Stimulated activated CD8-positive, alpha-beta memory T cell treated with anti-CD3 and anti-CD28 coated beads, Interleukin-15, amount 100 ng/mL, for 1 hour (primary cell): ENCODE data around the gene XKR7.
A peak's percentile ranks its signal among the peaks of the same experiment; 100 is the strongest.
"Not testable (repeated sequence)": the region's sequence is repeated elsewhere in the genome, so short reads cannot be mapped to it uniquely, and the experiment has no call there.

Experiments
- DNase-seq: peaks from one replicate; pipeline ENCODE4 v3.0.0-alpha.2; 2020; ENCODE audit warnings: low read depth

Gene XKR7

DNA sequence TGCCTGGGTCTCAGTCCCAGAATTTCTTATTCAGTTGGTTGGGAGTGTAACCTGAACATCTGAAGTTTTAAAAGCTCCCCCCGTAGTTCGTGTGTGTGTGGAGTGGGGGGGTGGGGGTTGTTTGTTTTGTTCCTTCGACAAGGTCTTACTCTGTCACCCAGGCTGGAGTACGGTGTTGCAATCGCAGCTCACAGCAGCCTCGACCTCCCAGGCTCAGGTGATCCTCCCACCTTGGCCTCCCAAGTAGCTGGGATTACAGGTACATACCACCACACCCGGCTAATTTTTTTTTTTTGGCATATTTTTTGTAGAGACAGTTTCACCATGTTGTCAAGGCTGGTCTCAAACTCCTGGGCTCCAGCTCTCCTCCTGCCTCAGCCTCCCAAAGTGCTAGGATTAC, 45.4 kb downstream of the XKR7 start:
- no peak for DNase-seq

DNA sequence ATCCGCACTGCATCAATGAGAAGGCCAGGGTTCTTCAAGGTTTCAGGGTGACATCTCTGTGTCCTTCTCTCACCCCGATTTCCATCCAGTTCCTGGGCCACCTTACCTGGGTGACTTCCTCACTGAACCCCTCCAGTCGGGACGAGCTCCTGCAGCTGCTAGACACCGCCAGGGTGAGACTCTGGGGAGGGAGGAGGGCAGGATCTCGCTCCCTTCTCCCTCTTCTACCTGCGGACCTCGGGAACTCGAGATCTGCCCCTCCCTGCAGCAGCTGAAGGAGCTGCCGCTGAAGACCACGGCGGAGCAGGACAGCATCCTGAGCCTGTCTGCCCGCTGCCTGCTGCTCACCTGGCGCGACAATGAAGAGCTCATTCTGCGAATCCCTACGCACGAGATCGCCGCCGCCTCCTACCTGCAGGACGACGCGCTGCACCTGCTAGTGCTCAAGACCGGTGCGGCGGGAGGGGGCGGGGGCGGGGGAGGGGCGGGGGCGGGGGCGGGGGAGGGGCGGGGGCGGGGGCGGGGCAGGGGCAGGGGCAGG, 49.8 kb downstream of the XKR7 start:
- DNase-seq = peak; percentile 6

DNA sequence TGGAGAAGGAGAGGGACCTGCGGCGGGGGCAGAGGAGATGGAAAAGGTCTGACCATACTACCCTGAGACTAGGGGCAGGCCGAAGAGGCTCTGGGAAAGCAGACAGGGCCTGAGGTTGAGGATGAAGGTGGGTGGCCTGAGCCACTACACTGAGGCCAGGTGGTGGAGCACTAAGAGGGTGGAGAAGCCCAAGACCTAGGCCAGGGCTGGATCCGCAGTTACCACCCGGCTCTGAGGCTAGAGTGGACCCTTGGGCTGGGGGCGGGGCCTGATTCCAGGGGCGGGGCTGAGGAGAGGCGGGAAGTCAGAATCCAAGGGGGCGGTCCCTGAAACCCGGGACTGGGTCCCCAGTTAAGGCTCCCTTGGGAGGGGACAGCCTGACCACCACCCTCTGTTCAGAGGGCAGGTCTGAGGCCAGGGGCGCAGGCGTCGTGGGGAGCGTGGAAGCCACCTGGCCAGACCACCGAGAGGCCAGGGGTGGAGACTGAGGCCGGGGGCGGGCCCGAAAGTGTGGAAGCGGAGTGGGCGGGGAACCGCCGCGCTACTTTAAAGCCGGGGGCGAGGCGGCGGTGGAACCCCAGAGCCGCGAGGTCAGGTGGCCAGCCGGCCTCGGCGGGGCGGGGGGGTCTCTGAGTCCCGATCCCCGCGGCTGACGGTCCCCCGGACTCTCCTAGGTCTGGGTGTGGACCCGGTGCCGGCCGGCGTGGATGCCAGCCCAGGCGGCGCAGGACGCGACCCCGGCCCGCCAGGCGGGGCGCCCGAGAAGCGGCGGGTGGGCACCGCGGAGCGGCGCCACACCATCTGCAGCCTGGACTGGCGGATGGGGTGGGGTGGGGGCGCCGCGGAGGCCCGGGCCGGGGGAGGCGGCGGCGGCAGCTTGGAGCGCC, 50.6 kb downstream of the XKR7 start:
- DNase-seq = peak; percentile 36

DNA sequence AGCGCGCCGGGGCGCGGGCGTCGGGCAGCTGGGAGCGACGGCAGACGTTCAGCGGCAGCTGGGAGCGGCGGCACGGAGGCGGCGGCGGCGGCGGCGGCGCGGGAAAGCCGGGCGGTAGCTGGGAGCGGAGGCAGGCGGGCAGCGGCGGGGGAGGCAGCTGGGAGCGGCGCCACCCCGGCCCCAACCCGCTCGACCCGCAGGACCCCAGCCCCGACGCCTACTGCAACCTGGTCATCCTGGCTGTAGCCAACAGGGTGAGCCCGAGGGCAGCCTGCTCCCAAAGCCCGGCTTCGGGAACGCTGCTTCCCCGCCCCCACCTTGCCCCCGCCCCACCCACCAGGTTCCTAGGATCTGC, 51.2 kb downstream of the XKR7 start:
- no peak for DNase-seq

DNA sequence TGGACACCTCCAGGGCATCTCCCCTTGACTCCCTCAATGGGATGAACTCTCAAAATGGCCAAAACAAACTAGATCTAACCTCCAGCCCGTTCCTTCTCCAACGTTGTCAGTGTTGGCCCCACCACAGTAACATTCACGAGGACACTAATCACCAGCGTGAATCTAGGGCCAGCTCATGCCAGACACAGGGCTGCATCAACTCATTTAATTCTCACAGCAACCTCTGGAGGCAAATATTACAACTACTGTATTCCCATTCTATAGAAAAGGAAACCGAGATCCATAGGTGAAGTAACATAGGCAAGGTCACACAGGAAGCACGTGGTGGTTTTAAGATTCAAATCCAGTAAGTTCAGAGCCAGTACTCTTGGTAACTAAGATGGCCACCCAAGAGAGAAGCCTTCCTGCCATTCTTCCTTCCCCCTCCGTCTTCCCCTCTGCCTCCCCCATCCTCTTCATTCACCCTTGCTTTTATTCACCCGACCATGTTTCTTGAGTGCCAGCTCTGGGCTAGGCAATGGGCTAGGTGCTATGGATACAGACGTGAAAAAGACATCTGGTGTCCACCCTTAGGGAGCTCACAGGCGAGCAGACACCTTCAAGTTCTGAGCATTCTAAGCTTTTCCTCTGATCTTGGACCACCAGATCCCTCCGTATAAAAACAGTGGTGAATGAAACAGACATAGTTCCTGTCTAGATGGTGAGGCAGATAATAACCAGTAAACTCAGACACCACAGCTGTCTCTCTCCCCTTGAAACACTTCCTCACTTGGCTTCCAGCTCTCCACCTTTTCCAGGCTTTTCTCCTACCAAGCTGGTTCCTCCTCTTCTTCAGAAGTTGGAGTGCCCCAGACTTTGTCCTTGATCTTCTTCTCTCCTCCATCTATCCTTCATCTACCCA, 51.9 kb downstream of the XKR7 start:
- no peak for DNase-seq

DNA sequence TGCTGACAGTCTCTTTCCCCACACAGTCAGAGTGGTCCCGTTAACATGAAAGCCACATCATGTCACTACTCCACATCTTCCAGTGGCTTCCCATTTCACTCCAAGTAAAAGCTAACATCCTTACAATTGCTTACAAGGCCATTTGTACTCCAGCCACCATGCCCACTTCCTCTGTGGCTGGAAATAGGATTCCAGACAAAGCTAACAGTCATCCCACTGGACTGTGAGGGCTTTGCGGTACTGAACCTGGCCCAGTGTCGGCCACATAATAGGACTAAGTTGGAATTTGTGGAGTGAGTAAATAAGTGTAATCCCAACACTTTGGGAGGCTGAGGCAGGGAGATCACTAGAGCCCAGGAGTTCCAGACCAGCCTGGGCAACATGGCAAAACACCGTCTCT, 53.1 kb downstream of the XKR7 start:
- DNase-seq = no peak

DNA sequence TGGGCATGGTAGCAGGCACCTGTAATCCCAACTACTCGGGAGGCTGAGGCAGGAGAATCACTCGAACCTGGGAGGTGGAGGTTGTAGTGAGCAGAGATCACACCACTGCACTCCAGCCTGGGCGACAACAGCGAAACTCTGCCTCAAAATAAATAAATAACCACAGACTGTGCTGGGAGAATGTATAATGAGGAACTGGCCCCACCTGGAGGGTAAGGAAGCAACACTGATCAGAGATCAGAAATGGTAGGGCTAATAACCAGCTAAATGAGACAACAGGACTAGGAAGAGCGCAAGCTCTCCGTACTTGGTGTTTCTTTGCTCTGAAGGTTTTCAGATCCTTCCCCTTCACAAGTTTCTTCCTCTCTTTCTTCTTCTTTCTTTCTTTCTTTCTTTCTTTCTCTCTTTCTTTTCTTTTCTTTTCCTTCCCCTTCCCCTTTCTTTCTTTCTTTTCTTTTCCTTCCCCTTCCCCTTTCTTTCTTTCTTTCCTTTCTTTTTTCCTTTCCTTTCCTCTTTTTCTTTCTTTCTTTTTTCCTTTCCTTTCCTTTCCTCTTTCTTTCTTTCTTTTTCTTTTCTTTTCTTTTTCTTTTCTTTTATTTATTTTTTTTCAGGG, 56.8 kb downstream of the XKR7 start:
- DNase-seq = no peak

DNA sequence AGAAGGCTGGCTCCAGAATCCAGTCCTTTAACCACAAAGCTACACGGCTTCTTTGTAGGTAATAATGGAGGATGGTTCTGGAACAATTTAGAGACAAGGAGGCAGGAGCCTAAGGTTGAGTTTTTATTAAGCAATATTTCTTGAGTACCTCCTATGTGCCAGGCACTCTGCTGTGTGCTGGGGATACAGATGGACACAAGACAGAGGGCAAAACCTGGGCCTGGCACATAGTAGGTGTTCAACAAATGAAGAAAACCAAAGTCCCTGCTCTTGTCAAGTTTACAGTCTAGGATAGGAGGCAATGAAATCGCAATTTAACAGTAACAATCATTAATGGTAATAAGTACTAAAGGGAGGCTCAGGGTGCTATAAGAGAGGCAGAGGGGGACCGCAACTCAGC, 59.7 kb downstream of the XKR7 start:
- no peak for DNase-seq

DNA sequence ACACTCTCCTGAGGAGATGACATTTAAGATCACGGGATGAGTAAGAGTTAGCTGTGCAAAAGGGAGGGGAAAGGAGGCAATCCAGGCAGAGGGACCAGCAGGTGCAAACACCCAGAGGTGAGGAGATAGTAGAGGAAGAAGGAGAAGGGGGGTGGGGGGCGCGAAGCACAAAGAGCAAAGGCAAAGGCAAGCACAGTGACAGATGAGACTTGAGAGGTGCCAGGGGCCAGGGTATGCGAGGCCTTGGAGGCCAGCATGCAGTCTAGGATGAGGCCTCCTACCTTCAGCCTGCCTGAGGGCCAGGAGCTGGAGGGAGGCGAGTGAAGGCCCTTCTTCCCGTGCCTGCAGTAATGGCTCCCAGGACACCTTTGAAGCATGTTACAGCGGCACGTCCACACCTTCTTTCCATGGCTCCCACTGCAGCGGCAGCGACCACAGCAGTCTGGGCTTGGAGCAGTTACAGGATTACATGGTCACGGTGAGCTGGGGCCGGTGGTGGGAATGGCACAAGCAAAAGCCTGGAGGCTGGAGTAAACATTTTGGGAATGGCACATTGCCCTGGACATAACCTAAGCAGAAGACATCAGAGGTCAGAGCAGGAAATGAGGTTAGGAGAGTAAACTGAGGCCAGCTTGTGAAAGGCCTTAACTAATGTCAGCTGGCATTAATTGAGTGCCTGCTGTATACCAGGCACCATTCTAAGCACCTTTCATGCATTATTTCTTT, 60.9 kb downstream of the XKR7 start:
- no peak for DNase-seq

DNA sequence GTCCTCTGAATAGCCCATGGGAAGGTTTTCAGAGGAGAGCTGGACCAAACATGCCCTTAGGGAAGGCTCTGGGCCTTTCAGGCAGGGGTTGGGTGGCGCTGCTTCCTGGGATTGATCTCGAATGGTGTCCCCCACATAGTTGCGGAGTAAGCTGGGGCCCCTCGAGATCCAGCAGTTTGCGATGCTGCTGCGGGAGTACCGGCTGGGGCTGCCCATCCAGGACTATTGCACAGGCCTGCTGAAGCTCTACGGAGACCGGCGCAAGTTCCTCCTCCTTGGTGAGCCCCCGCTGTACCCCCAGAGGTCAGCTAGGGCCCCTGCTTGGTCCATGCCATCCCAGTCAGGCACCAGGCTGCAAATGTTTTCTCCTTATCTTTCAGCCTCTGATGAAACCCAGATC, 61.6 kb downstream of the XKR7 start:
- no peak for DNase-seq

DNA sequence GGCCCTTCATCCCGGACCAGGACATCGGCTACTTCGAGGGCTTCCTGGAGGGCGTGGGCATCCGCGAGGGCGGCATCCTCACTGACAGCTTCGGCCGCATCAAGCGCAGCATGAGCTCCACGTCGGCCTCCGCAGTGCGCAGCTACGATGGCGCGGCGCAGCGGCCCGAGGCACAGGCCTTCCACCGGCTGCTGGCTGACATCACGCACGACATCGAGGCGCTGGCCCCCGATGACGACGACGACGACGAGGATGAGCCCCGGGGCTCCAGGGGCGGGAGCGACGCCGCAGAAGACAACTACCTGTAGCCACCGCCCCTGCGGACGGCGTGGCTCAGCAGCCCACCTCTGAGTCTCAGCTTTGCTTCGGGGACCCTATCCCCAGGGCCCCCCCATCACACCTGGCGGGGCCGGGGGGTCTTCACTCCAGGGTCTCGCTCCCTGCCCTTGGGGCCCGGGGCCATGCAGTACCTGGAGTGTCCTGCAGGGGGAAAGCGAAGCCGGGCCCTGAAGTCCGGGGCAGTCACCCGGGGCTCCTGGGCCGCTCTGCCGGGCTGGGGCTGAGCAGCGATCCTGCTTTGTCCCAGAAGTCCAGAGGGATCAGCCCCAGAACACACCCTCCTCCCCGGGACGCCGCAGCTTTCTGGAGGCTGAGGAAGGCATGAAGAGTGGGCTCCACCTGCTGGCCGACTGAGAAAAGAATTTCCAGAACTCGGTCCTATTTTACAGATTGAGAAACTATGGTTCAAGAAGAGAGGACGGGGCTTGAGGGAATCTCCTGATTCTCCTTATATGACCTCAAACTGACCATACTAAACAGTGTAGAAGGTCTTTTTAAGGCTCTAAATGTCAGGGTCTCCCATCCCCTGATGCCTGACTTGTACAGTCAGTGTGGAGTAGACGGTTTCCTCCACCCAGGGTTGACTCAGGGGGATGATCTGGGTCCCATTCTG, 63.3 kb downstream of the XKR7 start:
- peak; percentile 32 for DNase-seq

DNA sequence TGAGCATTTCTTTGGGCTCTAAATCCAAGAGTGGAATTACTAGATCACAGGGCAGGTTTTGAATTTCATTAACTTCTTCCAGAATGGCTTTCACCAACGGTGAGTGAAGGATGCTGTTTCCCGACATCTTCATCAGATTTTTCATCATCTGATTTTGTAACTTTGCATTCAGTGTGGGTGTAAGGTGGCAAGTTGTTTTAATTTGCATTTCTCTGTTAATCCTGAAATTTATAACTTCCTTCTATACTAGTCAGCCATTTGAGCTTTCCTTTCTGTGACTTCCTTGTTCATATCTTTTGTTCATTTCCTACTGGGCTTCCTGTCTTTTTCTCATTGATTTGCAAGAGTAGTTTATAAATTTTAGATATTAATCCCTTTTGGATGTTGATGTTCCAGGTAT, 65.4 kb downstream of the XKR7 start:
- DNase-seq = no peak

DNA sequence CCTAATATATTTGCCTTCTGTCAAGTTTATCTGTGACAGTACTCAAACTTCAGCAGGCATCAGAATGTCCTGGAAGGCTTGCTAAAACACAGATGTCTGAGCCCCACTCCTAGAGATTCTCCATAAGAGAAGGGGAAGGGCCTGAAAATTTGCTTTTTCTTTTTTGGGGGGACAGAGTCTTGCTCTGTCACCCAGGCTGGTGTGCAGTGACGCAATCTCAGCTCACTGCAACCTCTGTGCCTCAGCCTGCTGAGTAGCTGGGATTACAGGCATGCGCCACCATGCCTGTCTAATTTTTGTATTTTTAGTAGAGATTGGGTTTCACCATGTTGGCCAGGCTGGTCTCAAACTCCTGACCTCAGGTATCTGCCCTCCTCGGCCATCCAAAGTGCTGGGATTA, 65.8 kb downstream of the XKR7 start:
- DNase-seq = not testable (repeated sequence)

DNA sequence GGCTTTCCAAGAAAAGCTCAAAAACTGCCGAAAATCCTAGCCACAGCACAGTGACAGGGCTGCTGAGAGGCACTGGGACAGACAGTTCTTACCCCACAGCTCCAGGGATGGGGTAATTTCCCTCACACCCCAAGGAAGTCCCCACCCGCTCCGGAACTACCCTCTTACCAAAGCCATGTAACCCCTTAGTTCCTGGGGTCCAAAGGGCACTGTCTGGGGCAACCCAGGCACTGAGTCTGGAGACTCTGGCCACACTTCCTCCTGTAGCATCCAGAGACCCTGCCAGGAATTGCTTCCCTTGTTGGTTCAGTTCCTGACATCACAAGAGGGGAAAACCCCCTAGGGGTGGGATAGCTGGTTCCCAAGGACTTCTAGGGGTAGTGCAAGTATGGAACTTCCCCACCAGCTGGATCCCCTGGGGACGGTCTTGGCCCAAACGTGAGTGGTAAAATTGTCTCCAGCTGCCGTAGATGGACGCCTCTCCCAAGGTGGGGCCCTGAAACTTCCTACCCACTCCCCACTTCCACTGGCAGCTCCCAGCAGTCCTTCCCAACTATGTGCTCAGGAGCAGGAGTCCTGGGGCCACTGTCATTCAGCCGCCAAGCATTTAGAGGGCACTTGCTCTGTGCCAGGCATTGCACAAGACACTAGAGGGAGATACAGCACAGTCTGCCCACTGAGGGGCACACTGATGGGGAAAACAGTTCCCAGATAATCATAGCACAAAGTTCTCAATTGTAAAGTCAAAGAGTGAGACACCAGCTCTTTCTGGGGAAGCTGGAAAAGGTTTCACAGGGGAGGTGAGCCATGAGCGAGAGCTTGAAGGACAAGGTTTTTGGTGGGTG, 66.9 kb downstream of the XKR7 start:
- no peak for DNase-seq

DNA sequence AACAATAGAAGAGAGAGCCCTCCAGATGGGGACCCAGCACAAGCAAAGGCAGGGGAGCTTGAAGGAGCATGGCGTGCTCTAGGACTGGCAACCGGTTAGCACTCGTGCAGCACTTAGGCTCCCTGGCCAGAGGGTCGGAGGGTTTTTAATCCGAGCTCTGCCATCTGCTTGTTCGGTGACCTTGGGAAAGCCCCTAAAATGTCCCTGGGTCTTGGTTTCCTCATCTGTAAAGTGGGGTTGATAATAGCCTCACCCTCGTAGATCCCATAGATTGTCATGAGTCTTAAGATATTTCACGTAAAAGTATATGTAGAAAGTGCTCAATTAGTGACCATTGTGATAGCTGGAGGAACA, 67.5 kb downstream of the XKR7 start:
- no peak for DNase-seq

DNA sequence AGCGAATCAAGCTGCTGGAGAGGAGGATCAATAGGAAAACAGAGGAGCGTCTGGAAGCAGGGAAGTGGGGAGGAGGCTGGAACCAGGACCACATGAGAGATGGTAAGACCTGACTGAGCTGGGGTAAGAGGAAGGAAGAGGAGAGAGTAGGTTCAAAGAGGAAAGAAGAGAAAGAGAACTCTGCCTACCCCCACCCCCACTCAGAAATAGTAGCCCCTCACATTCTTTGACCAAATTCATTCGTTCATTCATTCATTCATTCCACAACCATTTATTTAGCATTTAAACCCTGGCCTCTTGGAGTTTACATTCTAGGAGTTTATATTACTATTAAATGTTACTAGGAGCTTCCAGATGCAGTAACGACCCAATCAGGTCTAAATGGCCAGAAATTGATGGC, 68.3 kb downstream of the XKR7 start:
- DNase-seq = no peak

DNA sequence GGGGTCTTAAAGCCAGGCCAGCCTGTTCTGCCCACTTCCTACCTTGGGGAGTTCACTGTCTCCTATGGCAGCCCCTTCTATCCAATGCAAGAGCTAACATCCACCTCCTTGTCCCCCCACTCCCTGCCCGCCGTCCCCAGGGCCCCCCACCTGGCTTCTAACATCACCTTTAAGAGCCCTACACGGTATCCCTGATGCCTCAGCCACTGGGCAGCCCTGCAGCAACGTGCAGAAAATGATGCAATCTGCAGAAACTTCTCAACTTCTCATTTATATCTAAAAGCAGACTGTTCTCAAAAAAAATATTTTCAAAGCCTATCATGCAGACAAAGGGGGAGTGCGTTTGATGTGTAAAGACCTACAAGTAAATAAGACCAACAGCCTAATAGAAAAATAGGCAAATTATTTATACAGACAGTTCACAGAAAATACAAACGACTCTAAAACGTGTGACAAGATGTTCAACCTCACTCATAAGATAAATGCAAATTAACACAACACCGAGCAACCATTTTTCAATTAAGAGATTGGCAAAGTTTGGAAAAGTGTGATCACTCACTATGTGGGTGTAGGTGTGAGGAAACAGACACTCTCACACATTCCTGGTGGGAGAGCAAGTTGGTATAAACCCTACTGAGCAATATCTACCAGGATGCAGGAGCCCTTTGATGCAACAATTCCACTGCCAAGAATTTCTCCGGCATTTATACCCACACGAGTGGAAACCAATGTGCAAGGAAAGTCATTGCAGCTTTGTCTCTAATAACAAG, 69.0 kb downstream of the XKR7 start:
- no peak for DNase-seq

DNA sequence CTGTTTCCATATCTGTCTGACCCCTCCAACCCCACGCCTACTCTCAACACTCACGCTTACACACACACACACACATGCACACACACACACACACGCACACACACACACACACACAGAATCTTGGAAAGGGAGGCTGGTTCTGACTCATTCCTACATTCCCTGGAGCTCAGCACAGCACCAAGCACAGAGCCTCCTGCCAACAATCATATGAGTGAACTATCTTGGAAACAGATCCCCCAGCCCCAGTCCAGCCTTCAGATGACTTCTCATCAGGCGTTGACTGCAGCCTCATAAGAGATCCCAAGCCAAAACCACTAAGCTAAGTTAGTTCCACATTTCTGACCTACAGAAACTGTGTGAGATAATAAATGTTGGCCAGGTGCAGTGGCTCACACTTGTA, 70.0 kb downstream of the XKR7 start:
- DNase-seq = no peak
